GM18507 (cell line): ENCODE measurements around the gene FXYD7.
"Not testable (repeated sequence)": the region's sequence is repeated elsewhere in the genome, so short reads cannot be mapped to it uniquely, and the experiment has no call there.

Experiments
- DNase-seq: peaks from one replicate; pipeline ENCODE4 v3.0.0; 2011; ENCODE audit warnings: low read depth; ENCODE audit not compliant: insufficient read length; ENCODE audit errors: extremely low spot score
- FAIRE-seq: peaks from 2 replicates; lab custom pipeline; 2011; peaks lifted over from hg19 to GRCh38; lab: Jason Lieb, UNC

The FXYD7 gene

GRCh38 chr19:35181387-35181786 is 38.3 kb downstream of the FXYD7 start:
- FAIRE-seq (no peak), DNase-seq (no peak)

- no peak for DNase-seq
- FAIRE-seq, result no peak
Measured at GRCh38 chr19:35184267-35184666, 41.2 kb downstream of the FXYD7 start.

GRCh38 chr19:35184884-35185283 is 41.8 kb downstream of the FXYD7 start:
- DNase-seq, result no peak
- FAIRE-seq, result no peak

GRCh38 chr19:35194012-35194984 is 51.2 kb downstream of the FXYD7 start:
- peak; percentile 33 for FAIRE-seq
- no peak for DNase-seq

- FAIRE-seq (peak; percentile 72), DNase-seq (no peak)
Measured at GRCh38 chr19:35195830-35196229, 52.8 kb downstream of the FXYD7 start.

- FAIRE-seq, result not testable (repeated sequence)
Measured at GRCh38 chr19:35196861-35197260, 53.8 kb downstream of the FXYD7 start.

GRCh38 chr19:35199481-35199880 is 56.4 kb downstream of the FXYD7 start:
- DNase-seq (no peak), FAIRE-seq (no peak)

More at GRCh38 chr19:35196861-35197260, 53.8 kb downstream of the FXYD7 start:
- not testable (repeated sequence) for DNase-seq

GRCh38 chr19:35202722-35203688 is 60.0 kb downstream of the FXYD7 start:
- DNase-seq, result no peak
- no peak for FAIRE-seq
